DMS79 (cell line): ENCODE data around the gene CFHR5.
"Not testable (repeated sequence)": the region's sequence is repeated elsewhere in the genome, so short reads cannot be mapped to it uniquely, and the experiment has no call there.

Source experiments
- DNase-seq: peaks from one replicate; lab custom pipeline; 2025; lab: John Stamatoyannopoulos, UW

The CFHR5 gene

GRCh38 chr1:197021716-197022115 lies 44.4 kb downstream of the CFHR5 start:
- DNase-seq: no peak

- no peak for DNase-seq
These were observed 47.1 kb downstream of the CFHR5 start for GRCh38 chr1:197024460-197024859.

DNA sequence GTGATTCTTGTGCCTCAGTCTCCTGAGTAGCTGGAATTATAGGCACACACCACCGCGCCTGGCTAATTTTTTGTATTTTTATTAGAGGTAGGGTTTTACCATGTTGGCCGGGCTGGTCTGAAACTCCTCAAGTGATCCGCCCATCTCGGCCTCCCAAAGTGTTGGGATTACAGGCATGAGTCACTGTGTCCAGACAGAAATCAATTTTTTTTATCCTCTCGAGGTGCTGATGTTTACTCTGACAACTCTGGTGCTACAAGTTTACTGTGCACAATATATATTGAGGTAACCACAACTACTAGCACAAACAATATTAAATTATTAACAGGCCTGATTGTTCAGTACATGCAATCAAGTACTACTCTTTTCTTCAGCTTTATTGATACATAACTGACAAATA lies 50.0 kb downstream of the CFHR5 start:
- no peak for DNase-seq

DNA sequence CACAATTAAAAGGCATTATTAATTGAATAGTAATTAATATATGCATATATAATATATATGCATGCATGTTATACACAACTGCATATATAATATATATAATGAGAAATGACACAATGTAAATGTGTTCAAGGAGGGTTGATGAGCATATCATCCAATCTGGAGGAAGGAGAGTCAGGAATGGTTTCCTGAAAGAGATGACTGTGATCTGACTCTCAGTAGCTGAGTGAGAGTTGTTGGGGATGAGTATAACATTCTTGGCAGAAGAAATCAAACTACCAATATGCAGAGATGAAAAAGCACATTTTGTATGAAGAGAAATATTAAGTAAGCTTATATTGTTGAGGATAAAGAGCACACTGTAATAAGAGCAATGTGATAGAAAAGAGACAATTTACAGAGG lies 52.4 kb downstream of the CFHR5 start:
- DNase-seq: no peak

GRCh38 chr1:197034631-197035339 lies 57.4 kb downstream of the CFHR5 start:
- not testable (repeated sequence) for DNase-seq

DNA sequence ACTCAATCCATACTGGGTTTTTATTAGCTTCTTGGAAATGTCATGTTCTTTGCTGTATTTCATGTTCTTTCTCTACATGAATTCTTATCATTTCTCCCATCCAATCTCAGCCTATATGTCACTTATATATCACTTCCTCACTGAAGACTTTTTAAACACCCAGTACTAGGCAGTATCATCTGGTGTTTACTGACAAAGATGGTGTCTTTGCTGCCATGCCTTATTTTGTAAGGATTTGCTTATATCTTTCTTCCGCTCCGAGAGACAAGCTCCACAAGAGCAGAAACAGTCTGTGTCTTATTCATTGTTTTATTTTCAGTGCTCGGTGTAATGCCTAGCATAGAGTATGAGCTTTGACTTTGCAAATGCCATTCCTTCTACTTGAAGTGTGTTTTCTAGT lies 59.5 kb downstream of the CFHR5 start:
- no peak for DNase-seq

DNA sequence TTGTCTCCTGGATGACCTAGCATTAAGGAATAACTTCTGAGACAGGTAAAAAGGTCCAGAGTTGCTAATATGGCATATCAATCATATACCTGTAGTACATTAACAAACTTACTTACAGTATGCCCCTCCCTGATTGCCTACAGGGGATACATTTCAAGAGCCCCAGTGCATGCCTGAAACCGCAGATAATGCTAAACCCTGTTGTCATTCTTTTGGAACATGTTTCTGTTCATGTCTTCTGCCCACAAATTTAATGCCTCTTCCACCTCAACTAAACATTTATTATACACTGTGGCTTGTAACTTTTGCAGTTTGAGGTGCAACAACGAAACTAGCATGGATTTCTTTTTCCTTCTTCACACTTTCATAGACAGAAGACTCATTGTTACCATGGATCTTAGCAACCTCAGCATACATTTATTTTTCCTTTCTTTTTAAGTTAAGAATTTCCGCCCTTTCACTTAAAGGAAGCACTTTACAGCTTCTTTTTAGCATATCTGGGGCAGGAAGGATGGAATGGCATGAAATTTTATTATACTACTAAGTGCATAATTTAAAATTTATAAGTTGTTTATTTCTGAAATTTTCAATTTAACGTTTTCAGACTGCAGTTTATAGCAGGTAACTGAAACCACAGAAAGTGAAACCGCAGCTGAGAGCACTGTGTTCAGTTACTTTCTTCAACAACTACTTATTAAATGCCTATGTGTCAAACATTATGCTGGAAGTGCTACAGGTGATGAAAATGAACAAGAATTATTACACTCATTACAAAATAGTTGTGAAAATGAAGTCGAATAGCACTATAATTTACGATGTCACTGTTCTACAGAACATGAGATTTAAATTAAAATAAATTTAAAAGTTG lies 64.4 kb downstream of the CFHR5 start:
- DNase-seq: no peak

DNA sequence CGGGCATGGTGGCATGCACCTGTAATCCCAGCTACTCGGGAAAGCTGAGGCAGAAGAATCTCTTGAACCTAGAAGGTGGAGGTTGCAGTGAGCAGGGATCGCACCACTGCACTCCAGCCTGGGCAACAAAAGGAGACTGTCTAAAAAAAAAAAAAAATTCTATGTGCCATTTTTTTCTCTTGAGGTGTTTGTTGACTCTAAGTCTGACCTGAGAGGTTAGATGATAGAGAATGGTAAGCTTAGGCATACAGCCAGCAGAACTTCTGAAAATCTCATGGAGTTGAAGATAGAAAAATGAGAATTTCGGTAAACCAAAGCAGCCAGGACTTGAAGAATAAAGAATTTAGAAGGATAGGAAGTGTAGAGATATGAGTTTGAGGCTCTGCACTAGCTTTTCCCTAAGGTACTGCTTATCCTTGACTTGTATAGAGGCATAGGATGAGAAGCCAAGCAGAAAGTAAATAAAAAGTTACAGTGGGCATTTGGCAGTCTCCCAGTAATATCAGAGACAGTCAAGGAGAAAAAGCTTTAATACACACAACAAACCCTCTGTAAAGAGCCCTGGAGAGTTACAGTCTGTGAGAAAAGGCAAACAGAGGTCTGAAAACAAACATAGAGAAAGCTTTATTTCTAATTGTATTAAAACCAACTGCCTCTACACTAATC lies 65.5 kb downstream of the CFHR5 start:
- peak; percentile 91 for DNase-seq

- no peak for DNase-seq
These were observed 71.7 kb downstream of the CFHR5 start for GRCh38 chr1:197049100-197049499.
